Measurements from ENCODE around the gene TRIM54. TPM values are rescaled to one million over a fixed set of nuclear protein-coding genes. Genes with fewer than 3 reads are reported as not detected.

Gene TRIM54
- total RNA-seq, result 1 to 10 TPM in 1 of 4 donors, not detected in 3; 2.5 TPM

GRCh38 chr2:27281855-27282559, at the start of gene TRIM54:
Gene TRIM54, plus strand, starts transcription at chr2:27282429. Its CDS starts 303 bp downstream, at chr2:27282732.
- TF ChIP-seq CTCF (IDR thresholded peaks at IDR 0.05), result no peak
- DNase-seq (ENCODE audit: low spot score) (no peak), ATAC-seq (ENCODE audit: low FRiP score) (no peak)

GRCh38 chr2:27233341-27233740, 48.9 kb upstream of the TRIM54 start:
- TF ChIP-seq CTCF (IDR thresholded peaks at IDR 0.05), result no peak
- no peak for DNase-seq (ENCODE audit: low spot score)
- ATAC-seq (ENCODE audit: low FRiP score), result no peak

GRCh38 chr2:27236136-27236535, 46.1 kb upstream of the TRIM54 start:
- DNase-seq (ENCODE audit: low spot score), result no peak
- TF ChIP-seq CTCF (IDR thresholded peaks at IDR 0.05), result no peak

GRCh38 chr2:27236626-27237025, 45.6 kb upstream of the TRIM54 start:
- no peak for TF ChIP-seq CTCF (IDR thresholded peaks at IDR 0.05)
- DNase-seq (ENCODE audit: low spot score) (no peak), ATAC-seq (ENCODE audit: low FRiP score) (no peak)

More at GRCh38 chr2:27236136-27236535, 46.1 kb upstream of the TRIM54 start:
- no peak for ATAC-seq (ENCODE audit: low FRiP score)

GRCh38 chr2:27237341-27237945, 44.8 kb upstream of the TRIM54 start:
- DNase-seq (ENCODE audit: low spot score) (no peak), ATAC-seq (ENCODE audit: low FRiP score) (no peak)
- TF ChIP-seq CTCF (IDR thresholded peaks at IDR 0.05), result no peak

- DNase-seq (ENCODE audit: low spot score) (no peak), ATAC-seq (ENCODE audit: low FRiP score) (no peak)
- TF ChIP-seq CTCF (IDR thresholded peaks at IDR 0.05), result no peak
Observed at GRCh38 chr2:27238976-27239375, 43.3 kb upstream of the TRIM54 start.

- DNase-seq (ENCODE audit: low spot score) (no peak), ATAC-seq (ENCODE audit: low FRiP score) (no peak)
- no peak for TF ChIP-seq CTCF (IDR thresholded peaks at IDR 0.05)
Observed at GRCh38 chr2:27240406-27240805, 41.8 kb upstream of the TRIM54 start.
